Heart left ventricle (tissue), 13 donors: ENCODE measurements around the gene ADPRS.

Source experiments
- POLR2A ChIP-seq, 2 donors: fragments of 450-650 bp; IDR thresholded peaks; one replicate each; pipeline ENCODE4 v1.6.1; 2017; ENCODE audit warnings: antibody characterized with exemption in 2 of 2, mild to moderate bottlenecking in 2 of 2, moderate library complexity in 2 of 2
- TF ChIP-seq, protein P1 (sequence below), 12 donors: fragments of 200-600 bp; sonication (generic) in 4 of 12; IDR thresholded peaks; one replicate each; pipeline versions ENCODE4 v1.5.0 to v1.8.0; 2018 to 2022; ENCODE audit warnings: antibody characterized with exemption in 12 of 12, mild to moderate bottlenecking in 5 of 12
- donor health status: ischemic (EF 13 %, LVEDD 7.1; RV severe dilation, severe dysfunction).
- donor health status: DM: no; HTN: yes; CAD: no.
- donor health status: DM: no; HTN: no; CAD: no.
- donor health status: ischemic (EF 25% LVEDD 6.9; RV normal size, moderate dysfunction).
- donor health status: ischemic (EF 25% LVEDD 5.7; RV mildly dilated, moderate dysfunction).
- donor health status: ischemic (EF 35%, LVEDD 5.7; RV mildly dilated, moderate dysfunction).
- donor health status: nonischemic (EF 11% LVEDD 7.7; RV severe dilation, severe dysfunction).
- donor health status: DM: yes; HTN: yes; CAD: no.
- donor health status: PGD.
- donor health status: ischemic (EF 29% LVEDD 5.4; RV normal size, mild dysfunction).
- donor health status: nonischemic (EF 23%, LVEDD 6.1; RV moderate dilation, normal function).

DNA sequence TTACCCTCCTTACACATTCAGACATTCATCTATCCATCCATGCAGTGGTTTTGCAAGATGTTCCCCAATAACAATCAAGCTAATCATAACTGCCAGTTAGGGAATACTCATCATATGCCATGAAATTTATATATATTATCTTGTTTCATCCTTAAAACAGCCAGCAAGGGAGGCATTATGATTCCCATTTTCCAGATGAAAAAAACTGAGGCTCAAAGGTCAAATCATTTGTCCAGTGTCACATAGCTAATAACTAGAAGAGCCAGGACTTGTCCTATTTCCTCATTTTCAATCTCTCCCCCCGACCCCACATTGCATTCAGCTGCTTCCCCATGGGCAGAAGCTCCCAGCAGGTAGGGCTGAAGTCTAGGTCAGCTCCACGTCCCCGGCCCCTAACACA lies 43.3 kb downstream of the ADPRS start:
- TF ChIP-seq, protein P1, sequence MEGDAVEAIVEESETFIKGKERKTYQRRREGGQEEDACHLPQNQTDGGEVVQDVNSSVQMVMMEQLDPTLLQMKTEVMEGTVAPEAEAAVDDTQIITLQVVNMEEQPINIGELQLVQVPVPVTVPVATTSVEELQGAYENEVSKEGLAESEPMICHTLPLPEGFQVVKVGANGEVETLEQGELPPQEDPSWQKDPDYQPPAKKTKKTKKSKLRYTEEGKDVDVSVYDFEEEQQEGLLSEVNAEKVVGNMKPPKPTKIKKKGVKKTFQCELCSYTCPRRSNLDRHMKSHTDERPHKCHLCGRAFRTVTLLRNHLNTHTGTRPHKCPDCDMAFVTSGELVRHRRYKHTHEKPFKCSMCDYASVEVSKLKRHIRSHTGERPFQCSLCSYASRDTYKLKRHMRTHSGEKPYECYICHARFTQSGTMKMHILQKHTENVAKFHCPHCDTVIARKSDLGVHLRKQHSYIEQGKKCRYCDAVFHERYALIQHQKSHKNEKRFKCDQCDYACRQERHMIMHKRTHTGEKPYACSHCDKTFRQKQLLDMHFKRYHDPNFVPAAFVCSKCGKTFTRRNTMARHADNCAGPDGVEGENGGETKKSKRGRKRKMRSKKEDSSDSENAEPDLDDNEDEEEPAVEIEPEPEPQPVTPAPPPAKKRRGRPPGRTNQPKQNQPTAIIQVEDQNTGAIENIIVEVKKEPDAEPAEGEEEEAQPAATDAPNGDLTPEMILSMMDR (IDR thresholded peaks at IDR 0.05): no peak
- TF ChIP-seq POLR2A (IDR thresholded peaks at IDR 0.05): no peak
